ENCODE results near the gene SPINK6.

The SPINK6 gene

GRCh38 chr5:148202531-148203203, at the start of gene SPINK6:
Gene SPINK6, plus strand, starts transcription at chr5:148203042. Its CDS starts 55 bp downstream, at chr5:148203097.
- no peak for DNase-seq (ENCODE audit: low read depth in 2 of 2)

GRCh38 chr5:148156609-148157008, 46.2 kb upstream of the SPINK6 start:
- DNase-seq (ENCODE audit: low read depth in 2 of 2) = no peak

GRCh38 chr5:148162038-148162437, 40.8 kb upstream of the SPINK6 start:
- DNase-seq (ENCODE audit: low read depth in 2 of 2) = no peak

GRCh38 chr5:148163345-148163744, 39.5 kb upstream of the SPINK6 start:
- no peak for DNase-seq (ENCODE audit: low read depth in 2 of 2)

GRCh38 chr5:148166550-148167283, 36.1 kb upstream of the SPINK6 start:
- no peak for DNase-seq (ENCODE audit: low read depth in 2 of 2)

GRCh38 chr5:148168246-148168645, 34.6 kb upstream of the SPINK6 start, which contains the start of gene SPINK14:
Gene SPINK14, plus strand, starts transcription at chr5:148168546. Its CDS starts 1,187 bp downstream, at chr5:148169733.
- no peak for DNase-seq (ENCODE audit: low read depth in 2 of 2)

- DNase-seq (ENCODE audit: low read depth in 2 of 2) = no peak
Measured at GRCh38 chr5:148172377-148172776, 30.5 kb upstream of the SPINK6 start.

GRCh38 chr5:148176480-148176879, 26.4 kb upstream of the SPINK6 start:
- DNase-seq (ENCODE audit: low read depth in 2 of 2) = no peak

GRCh38 chr5:148177207-148177606, 25.6 kb upstream of the SPINK6 start:
- no peak for DNase-seq (ENCODE audit: low read depth in 2 of 2)

- no peak for DNase-seq (ENCODE audit: low read depth in 2 of 2)
Measured at GRCh38 chr5:148179234-148179824, 23.5 kb upstream of the SPINK6 start.

GRCh38 chr5:148186248-148187003, 16.4 kb upstream of the SPINK6 start:
- DNase-seq (ENCODE audit: low read depth in 2 of 2) = no peak

- no peak for DNase-seq (ENCODE audit: low read depth in 2 of 2)
Measured at GRCh38 chr5:148191010-148191409, 11.8 kb upstream of the SPINK6 start.

- DNase-seq (ENCODE audit: low read depth in 2 of 2) = no peak
Measured at GRCh38 chr5:148193202-148193601, 9.6 kb upstream of the SPINK6 start.

GRCh38 chr5:148201151-148201550, 1.7 kb upstream of the SPINK6 start:
- no peak for DNase-seq (ENCODE audit: low read depth in 2 of 2)

- no peak for DNase-seq (ENCODE audit: low read depth in 2 of 2)
Measured at GRCh38 chr5:148205044-148205806, 2.4 kb downstream of the SPINK6 start.

GRCh38 chr5:148205865-148206264, 3.0 kb downstream of the SPINK6 start:
- DNase-seq (ENCODE audit: low read depth in 2 of 2) = no peak

GRCh38 chr5:148206620-148207019, 3.8 kb downstream of the SPINK6 start:
- no peak for DNase-seq (ENCODE audit: low read depth in 2 of 2)

GRCh38 chr5:148208226-148208625, 5.4 kb downstream of the SPINK6 start:
- no peak for DNase-seq (ENCODE audit: low read depth in 2 of 2)

GRCh38 chr5:148209151-148209770, 6.4 kb downstream of the SPINK6 start:
- DNase-seq (ENCODE audit: low read depth in 2 of 2) = no peak

- DNase-seq (ENCODE audit: low read depth in 2 of 2) = no peak
Measured at GRCh38 chr5:148214665-148215185, 11.9 kb downstream of the SPINK6 start.

GRCh38 chr5:148221508-148221907, 18.7 kb downstream of the SPINK6 start:
- DNase-seq (ENCODE audit: low read depth in 2 of 2) = no peak
